Neural cell (in vitro differentiated cells): ENCODE measurements around the gene OSBPL5. TPM values are rescaled to one million over a fixed set of nuclear protein-coding genes. Genes with fewer than 3 reads are reported as not detected.

Experiments used
- H2AFZ ChIP-seq: fragments of 200-600, 300-800 bp; sonication (generic), shearing (Covaris generic); 2 replicates; pipeline ENCODE4 v1.6.0; 2014; ENCODE audit warnings: low read depth, mild to moderate bottlenecking, antibody characterized with exemption, low read length, moderate library complexity
- H3F3A ChIP-seq: fragments of 200-600 bp; shearing (Covaris generic); 2 replicates; pipeline ENCODE4 v1.6.1; 2016; ENCODE audit warnings: mild to moderate bottlenecking, moderate library complexity, mixed read lengths, antibody characterized with exemption, low read length; ENCODE audit not compliant: insufficient read depth, poor library complexity, severe bottlenecking
- H3K27ac ChIP-seq: fragments of 200-600, 300-800 bp; sonication (generic), shearing (Covaris generic); 2 replicates; pipeline ENCODE4 v1.5.1; 2014; ENCODE audit warnings: mild to moderate bottlenecking, low read length, moderate library complexity
- H3K27me3 ChIP-seq: fragments of 300-800, 200-600 bp; sonication (generic), shearing (Covaris generic); 2 replicates; pipeline ENCODE4 v1.6.0; 2014; ENCODE audit warnings: mild to moderate bottlenecking, low read depth, low read length, moderate library complexity; ENCODE audit not compliant: insufficient read depth
- H3K36me3 ChIP-seq: fragments of 300-800, 200-600 bp; sonication (generic), shearing (Covaris generic); 2 replicates; pipeline ENCODE4 v1.5.1; 2014; ENCODE audit warnings: mild to moderate bottlenecking, antibody characterized with exemption, low read length, moderate library complexity; ENCODE audit not compliant: insufficient read depth
- H3K4me2 ChIP-seq: fragments of 300-800, 200-600 bp; sonication (generic), shearing (Covaris generic); 2 replicates; pipeline ENCODE4 v1.6.0; 2014; ENCODE audit warnings: mild to moderate bottlenecking, low read length
- H3K4me3 ChIP-seq: fragments of 300-800, 200-600 bp; sonication (generic), shearing (Covaris generic); 2 replicates; pipeline ENCODE4 v1.5.1; 2014; ENCODE audit warnings: mild to moderate bottlenecking, low read length, moderate library complexity
- H3K79me2 ChIP-seq: fragments of 200-600 bp; shearing (Covaris generic); replicated peaks from 2 replicates; pipeline ENCODE4 v1.6.0; 2014; ENCODE audit warnings: mild to moderate bottlenecking, low read length, moderate library complexity; ENCODE audit not compliant: insufficient read depth
- H3K9ac ChIP-seq: fragments of 300-800, 200-600 bp; sonication (generic), shearing (Covaris generic); 2 replicates; pipeline ENCODE4 v1.6.1; 2016; ENCODE audit warnings: mild to moderate bottlenecking, low read length, mixed read lengths
- H3K9me2 ChIP-seq: fragments of 200-600 bp; shearing (Covaris generic); 2 replicates; pipeline ENCODE4 v1.6.1; 2016; ENCODE audit warnings: mild to moderate bottlenecking, low read length, mixed read lengths; ENCODE audit not compliant: insufficient read depth
- H3K9me3 ChIP-seq: fragments of 200-600, 300-800 bp; sonication (generic), shearing (Covaris generic); 2 replicates; pipeline ENCODE4 v1.6.1; 2016; ENCODE audit warnings: mild to moderate bottlenecking, mixed run types, low read length, moderate library complexity, mixed read lengths
- H4K20me1 ChIP-seq: fragments of 200-600 bp; shearing (Covaris generic); 2 replicates; pipeline ENCODE4 v1.6.1; 2016; ENCODE audit warnings: mild to moderate bottlenecking, mixed run types; ENCODE audit not compliant: insufficient read depth
- EP300 ChIP-seq: fragments of 450-650 bp; conservative IDR thresholded peaks from 2 replicates; pipeline ENCODE4 v1.6.1; 2014; ENCODE audit warnings: antibody characterized with exemption, mild to moderate bottlenecking, moderate library complexity; ENCODE audit not compliant: poor library complexity, severe bottlenecking
- EZH2 ChIP-seq: fragments of 200-600, 300-800 bp; shearing (Covaris generic), sonication (generic); IDR thresholded peaks from 2 replicates; pipeline ENCODE4 v1.6.1; 2014; ENCODE audit warnings: antibody characterized with exemption, low read length, borderline replicate concordance, mild to moderate bottlenecking; ENCODE audit not compliant: insufficient read depth, poor library complexity, severe bottlenecking
- MXI1 ChIP-seq: fragments of 450-650 bp; conservative IDR thresholded peaks from 2 replicates; pipeline ENCODE4 v1.6.1; 2014; ENCODE audit warnings: antibody characterized with exemption, mild to moderate bottlenecking; ENCODE audit not compliant: poor library complexity, severe bottlenecking
- POLR2AphosphoS5 ChIP-seq: IDR thresholded peaks from 2 replicates; pipeline ENCODE4 v1.6.1; 2012
- RAD21 ChIP-seq: fragments of 450-650 bp; conservative IDR thresholded peaks from 2 replicates; pipeline ENCODE4 v1.6.1; 2014; ENCODE audit warnings: antibody characterized with exemption, mild to moderate bottlenecking, moderate library complexity
- SMC3 ChIP-seq: fragments of 450-650 bp; conservative IDR thresholded peaks from 2 replicates; pipeline ENCODE4 v1.6.1; 2014; ENCODE audit warnings: antibody characterized with exemption, mild to moderate bottlenecking, moderate library complexity; ENCODE audit not compliant: poor library complexity
- TAF1 ChIP-seq: IDR thresholded peaks from 2 replicates; pipeline ENCODE4 v1.6.1; 2012; ENCODE audit warnings: low read depth
- polyA minus RNA-seq: library from RNA; depleted of rRNA, polyadenylated mRNA; stranded (reverse); fragments of >200 nt; gene quantifications from 2 replicates; pipeline ENCODE4 v1.2.3, GENCODE V29; 2014
- polyA plus RNA-seq: library from polyadenylated mRNA; depleted of rRNA; stranded (reverse); fragments of >200 nt; gene quantifications from 2 replicates; pipeline ENCODE4 v1.2.3, GENCODE V29; 2014
- TF ChIP-seq, protein P1 (sequence below): fragments of 450-650 bp; IDR thresholded peaks from 2 replicates; pipeline ENCODE4 v1.5.1; 2014; ENCODE audit warnings: antibody characterized with exemption, mild to moderate bottlenecking, moderate library complexity; ENCODE audit not compliant: poor library complexity, severe bottlenecking
- TF ChIP-seq, protein P2 (sequence below): IDR thresholded peaks from 2 replicates; pipeline ENCODE4 v1.6.1; 2012; ENCODE audit warnings: borderline replicate concordance

OSBPL5 gene, protein sequence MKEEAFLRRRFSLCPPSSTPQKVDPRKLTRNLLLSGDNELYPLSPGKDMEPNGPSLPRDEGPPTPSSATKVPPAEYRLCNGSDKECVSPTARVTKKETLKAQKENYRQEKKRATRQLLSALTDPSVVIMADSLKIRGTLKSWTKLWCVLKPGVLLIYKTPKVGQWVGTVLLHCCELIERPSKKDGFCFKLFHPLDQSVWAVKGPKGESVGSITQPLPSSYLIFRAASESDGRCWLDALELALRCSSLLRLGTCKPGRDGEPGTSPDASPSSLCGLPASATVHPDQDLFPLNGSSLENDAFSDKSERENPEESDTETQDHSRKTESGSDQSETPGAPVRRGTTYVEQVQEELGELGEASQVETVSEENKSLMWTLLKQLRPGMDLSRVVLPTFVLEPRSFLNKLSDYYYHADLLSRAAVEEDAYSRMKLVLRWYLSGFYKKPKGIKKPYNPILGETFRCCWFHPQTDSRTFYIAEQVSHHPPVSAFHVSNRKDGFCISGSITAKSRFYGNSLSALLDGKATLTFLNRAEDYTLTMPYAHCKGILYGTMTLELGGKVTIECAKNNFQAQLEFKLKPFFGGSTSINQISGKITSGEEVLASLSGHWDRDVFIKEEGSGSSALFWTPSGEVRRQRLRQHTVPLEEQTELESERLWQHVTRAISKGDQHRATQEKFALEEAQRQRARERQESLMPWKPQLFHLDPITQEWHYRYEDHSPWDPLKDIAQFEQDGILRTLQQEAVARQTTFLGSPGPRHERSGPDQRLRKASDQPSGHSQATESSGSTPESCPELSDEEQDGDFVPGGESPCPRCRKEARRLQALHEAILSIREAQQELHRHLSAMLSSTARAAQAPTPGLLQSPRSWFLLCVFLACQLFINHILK
- polyA plus RNA-seq (49.1 and 82.5 TPM in 2 replicates), polyA minus RNA-seq (49.8 and 51.9 TPM in 2 replicates)

DNA sequence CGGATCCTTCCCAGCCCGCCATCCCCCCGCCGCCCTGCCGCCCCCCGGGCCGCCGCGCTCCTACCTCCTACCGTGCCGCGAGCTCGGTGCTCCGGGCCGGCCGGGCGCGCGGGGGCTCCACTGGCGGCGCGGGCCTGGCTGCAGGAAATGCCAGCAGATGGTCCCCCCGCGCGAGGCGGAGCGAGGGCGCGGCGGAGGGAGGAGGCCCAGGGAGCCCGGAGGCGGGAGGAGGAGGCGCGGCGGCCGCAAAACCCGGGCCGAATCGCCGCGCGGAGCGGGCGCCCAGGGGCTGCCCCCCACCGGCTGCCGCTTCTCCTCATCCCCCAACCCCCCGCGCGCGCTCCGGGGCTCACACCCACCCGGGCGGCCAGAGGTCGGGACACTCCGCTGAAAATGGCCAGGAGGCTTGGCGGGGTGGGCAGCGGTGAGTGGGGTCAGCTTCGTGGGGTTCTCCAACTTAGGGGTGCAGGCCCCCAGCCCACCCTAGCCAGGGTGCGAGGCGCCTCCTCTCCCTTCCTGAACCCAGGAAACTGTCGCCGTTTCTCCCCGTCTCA, at the start of gene OSBPL5:
TSS of gene OSBPL5 (minus strand) at position 159 of the 554 bp plus-strand sequence. CDS start 36,162 bp downstream, outside the sequence.
- Histone ChIP-seq H3F3A (no peaks in the 10 kb centered on the region), H3K9me3 (no peaks in the 10 kb centered on the region), H3K9ac (peak within 1 kb of the TSS; percentile 84), H2AFZ (peak within 1 kb of the TSS; percentile 14), H3K9me2 (no peaks in the 10 kb centered on the region), H3K4me3 (peak within 1 kb of the TSS; percentile 95), H3K27ac (peak within 1 kb of the TSS; percentile 63), H3K79me2 (peaks cover 33% of the 10 kb centered on the region), H3K4me2 (peak within 1 kb of the TSS; percentile 95), H3K27me3 (no peaks in the 10 kb centered on the region), H4K20me1 (no peaks in the 10 kb centered on the region), H3K36me3 (no peaks in the 10 kb centered on the region)
- TF ChIP-seq MXI1: no peak
- TF ChIP-seq POLR2AphosphoS5: peak; percentile 46
- TF ChIP-seq SMC3: no peak
- peak; percentile 17 for TF ChIP-seq TAF1

DNA sequence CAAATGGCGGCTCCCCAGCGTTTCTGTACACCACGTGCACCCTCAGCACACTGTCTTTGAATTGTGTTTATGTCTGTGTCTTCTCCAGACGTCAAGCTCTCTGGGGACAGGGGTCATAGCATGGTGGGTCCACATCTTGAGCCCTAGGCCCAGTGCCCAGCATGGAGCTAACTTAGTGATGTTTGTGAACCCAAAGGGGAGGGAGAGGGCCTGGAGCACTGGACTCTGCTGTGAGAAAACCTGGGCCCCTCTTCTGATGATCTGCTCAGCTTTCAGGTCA, 49.2 kb upstream of the OSBPL5 start:
- Histone ChIP-seq H3K27ac (no peak overlapping the region), H3F3A (no peaks in the 10 kb centered on the region), H3K9ac (no peak overlapping the region), H3K27me3 (no peaks in the 10 kb centered on the region), H3K4me2 (no peak overlapping the region), H3K4me3 (no peak overlapping the region), H3K9me2 (no peaks in the 10 kb centered on the region), H2AFZ (no peak overlapping the region), H3K79me2 (no peaks in the 10 kb centered on the region), H4K20me1 (no peaks in the 10 kb centered on the region), H3K9me3 (no peaks in the 10 kb centered on the region), H3K36me3 (no peaks in the 10 kb centered on the region)
- TF ChIP-seq RAD21 (no peak), SMC3 (no peak), EZH2 (no peak), EP300 (no peak), POLR2AphosphoS5 (no peak), MXI1 (no peak)
- TF ChIP-seq, protein P1, sequence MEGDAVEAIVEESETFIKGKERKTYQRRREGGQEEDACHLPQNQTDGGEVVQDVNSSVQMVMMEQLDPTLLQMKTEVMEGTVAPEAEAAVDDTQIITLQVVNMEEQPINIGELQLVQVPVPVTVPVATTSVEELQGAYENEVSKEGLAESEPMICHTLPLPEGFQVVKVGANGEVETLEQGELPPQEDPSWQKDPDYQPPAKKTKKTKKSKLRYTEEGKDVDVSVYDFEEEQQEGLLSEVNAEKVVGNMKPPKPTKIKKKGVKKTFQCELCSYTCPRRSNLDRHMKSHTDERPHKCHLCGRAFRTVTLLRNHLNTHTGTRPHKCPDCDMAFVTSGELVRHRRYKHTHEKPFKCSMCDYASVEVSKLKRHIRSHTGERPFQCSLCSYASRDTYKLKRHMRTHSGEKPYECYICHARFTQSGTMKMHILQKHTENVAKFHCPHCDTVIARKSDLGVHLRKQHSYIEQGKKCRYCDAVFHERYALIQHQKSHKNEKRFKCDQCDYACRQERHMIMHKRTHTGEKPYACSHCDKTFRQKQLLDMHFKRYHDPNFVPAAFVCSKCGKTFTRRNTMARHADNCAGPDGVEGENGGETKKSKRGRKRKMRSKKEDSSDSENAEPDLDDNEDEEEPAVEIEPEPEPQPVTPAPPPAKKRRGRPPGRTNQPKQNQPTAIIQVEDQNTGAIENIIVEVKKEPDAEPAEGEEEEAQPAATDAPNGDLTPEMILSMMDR: no peak
- TF ChIP-seq, protein P2, sequence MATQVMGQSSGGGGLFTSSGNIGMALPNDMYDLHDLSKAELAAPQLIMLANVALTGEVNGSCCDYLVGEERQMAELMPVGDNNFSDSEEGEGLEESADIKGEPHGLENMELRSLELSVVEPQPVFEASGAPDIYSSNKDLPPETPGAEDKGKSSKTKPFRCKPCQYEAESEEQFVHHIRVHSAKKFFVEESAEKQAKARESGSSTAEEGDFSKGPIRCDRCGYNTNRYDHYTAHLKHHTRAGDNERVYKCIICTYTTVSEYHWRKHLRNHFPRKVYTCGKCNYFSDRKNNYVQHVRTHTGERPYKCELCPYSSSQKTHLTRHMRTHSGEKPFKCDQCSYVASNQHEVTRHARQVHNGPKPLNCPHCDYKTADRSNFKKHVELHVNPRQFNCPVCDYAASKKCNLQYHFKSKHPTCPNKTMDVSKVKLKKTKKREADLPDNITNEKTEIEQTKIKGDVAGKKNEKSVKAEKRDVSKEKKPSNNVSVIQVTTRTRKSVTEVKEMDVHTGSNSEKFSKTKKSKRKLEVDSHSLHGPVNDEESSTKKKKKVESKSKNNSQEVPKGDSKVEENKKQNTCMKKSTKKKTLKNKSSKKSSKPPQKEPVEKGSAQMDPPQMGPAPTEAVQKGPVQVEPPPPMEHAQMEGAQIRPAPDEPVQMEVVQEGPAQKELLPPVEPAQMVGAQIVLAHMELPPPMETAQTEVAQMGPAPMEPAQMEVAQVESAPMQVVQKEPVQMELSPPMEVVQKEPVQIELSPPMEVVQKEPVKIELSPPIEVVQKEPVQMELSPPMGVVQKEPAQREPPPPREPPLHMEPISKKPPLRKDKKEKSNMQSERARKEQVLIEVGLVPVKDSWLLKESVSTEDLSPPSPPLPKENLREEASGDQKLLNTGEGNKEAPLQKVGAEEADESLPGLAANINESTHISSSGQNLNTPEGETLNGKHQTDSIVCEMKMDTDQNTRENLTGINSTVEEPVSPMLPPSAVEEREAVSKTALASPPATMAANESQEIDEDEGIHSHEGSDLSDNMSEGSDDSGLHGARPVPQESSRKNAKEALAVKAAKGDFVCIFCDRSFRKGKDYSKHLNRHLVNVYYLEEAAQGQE: no peak
